ENCODE measurements around the gene MAGED2.
"Not testable (repeated sequence)": the region's sequence is repeated elsewhere in the genome, so short reads cannot be mapped to it uniquely, and the experiment has no call there.

The MAGED2 gene

DNA sequence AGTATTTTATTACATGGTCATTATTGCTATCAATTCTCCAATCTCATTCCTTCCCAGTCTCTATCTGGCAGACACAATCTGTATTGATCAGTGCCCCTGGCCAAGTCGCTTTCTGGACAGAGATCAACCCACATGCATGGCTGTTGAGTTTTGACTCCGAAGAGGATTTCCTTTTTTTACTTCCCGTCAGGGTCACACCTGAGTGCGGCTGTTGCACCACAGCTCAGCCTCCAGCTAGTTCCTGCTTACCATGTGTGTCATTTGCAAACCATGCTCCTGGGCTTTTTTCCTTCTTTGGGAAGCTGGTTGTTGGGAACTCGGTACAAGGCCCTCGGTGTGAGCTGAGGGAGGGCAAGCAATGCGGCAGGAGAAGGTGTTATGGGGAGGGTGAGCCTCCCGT, 11.7 kb downstream of the MAGED2 start:
- no peak for DNase-seq

DNA sequence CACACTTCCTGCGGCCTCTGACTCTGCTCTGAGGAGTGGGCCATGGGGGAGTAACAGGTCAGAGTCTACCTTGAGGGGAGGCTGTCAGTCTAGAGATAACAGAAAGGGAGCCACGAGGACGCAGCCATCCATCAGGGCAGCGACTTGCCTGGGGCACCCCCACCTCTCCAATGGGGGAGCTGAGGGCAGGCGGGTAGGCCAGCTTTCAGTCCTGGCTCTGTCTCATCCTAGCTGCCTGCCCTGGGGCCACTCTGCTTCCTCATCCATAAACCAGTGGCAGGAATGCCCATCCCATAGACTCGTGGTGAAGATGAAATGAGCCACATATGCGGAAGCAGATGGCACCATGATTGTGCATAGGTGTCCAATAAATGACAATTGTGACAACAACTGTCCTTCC, 13.2 kb downstream of the MAGED2 start:
- no peak for DNase-seq

DNA sequence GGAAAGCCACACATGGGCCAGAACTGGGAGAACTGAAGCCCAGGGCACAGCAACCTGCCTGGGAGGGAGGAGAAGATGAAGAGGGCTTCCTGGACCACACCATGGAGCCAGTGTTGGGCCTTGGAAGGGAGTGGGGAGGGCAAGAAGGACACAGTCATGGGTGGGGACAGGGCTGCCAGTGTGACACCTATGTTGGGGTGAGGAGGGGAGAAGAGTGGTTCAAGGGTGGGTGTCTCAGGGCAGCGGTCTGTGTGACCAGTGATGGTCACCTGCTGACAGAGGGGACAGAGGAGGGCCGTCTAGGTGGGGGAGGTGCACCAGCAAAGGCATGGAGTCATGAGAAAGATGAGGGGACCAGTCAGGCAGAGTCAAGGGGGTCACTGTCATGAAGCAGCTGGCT, 13.8 kb downstream of the MAGED2 start:
- DNase-seq = no peak

DNA sequence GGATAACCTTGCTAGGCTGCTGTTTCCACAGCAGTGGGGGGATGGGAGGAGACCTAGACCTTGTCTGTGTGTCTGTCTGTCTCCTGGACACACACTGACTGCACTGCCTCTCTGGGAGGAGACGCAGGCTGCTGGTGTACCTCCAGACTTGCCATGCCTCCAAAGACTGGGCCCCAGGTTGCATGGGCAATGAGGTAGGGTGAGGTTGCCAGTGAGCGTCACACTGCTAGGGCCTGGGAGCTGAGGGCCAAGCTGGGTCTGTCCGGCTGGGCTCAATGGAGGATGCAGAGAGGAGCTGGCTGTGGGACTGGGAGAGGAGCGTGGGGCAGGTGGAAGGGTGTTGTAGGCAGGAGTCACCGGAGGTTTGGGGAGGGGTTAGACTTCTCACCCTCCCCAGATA, 16.6 kb downstream of the MAGED2 start:
- no peak for DNase-seq

DNA sequence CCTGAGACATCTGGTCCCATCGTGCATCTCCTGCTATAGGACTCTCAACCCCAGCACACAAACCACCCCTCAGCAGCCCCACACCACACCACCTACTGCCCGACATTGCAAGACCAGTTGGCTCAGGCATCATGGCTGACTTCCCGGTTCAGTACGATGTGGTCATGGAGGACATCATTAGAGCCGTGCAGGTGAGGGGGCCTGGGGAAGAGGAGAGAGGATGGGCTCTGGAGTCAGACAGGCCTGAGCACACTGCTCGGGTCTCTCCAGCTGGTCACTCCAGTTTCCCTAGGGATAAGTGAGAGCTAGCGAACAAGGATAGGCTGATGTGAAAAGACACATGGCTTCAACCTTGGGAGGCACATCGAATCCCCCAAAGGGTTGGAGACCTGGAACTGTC, 17.2 kb downstream of the MAGED2 start:
- DNase-seq = no peak

DNA sequence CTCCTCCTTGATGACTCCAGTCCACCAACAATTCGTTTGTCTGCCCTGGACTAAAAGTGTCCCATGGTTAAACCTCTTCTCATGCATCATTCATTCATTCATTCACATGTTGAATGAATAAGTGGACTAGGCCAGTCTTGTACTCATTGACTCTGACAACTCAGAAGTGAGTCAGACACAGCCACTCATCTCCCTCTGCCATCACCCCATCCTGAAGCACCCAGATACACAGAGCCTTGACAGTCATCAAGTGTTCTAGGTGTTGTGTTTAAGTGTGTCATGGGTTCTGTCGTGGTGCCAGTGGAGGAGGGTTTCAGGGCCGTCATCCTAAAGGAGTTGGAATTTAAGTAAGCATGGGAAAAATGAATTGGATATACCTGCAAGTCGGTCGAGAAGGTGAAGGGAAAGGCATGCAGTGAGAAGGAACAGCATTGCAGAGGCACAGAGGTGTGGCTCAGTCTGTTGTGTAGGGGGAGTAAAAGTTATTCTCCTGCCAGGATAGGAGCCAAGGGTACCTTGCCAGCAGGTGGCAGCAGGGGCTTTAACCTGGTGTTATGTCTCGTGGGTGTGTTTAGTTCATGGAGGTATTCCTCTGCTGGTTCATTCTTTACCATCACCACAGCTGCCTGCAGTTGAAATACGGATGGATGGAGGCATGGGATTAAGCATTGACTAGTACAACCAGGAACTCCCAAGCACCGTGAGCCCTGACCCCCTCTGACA, 18.3 kb downstream of the MAGED2 start:
- DNase-seq = no peak

DNA sequence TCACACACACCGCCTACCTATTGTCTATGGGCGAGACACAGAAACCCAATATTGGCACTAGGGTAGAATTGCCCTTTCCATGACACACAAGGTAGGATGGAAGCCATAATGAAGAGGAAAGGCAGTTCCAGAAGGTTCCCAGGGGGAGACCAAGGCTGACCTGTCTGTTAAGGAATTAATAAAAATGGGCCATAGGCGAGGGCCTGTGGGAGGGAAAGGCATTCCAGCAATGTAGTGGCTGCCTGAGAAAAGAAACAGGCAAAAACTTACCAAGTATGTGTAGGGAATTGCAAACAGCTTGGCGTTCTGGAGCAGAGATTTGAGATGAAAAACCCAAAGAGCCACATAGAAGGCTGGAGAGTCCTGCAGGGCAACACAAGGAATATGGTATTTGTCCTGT, 19.1 kb downstream of the MAGED2 start:
- DNase-seq = no peak

DNA sequence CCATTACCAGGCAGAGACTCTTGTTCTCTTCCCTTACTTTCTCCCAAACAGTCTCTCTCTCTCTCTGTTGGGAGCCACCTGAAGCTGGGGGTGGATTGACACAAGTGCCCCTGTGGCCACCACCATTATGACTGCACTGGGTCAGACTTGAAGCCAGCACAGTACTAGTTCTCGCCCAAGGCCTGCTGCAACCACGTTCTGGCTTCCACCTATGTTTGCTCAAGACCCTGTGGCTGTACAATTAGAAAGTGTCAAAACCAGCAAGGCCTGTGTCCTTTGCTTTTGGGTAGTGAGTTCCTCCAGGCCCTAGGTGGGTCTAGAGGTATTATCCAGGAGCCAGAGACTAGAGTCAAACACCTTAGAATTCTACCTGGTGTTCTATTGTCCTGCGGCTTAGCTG, 31.0 kb downstream of the MAGED2 start:
- no peak for DNase-seq

DNA sequence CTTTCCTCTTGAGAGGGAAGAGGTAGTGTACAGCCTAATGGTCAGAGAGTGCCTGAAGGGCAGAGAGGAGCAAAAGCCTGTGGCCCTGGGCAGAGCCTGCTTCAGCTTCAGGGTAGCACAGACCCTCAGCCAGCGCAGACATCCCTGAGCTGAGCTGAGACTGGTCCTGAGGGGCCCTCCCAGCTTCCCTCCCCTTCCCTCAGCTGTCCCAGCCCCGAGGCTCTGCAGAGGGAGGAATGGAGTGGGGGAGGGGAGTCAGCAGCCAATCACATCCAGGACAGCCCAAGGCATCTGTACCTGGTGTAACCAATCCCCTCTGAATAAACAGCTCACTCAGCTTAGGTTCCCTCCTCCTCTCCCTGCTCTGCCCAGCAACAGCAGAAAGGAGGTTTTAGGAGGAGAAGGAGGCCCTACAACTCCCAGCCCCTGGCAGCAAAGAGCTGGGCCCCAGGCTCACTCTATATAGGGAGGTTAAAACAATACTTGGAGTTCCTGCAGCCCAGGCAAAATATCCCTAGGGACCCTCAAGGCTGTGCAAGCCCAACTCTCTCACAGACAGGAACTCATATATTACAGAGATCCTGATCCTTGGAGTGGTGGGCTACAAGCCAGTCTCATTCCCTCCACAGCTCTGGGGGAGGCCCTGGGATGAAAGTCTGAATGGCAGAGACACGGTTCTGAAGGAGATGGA, 33.8 kb downstream of the MAGED2 start:
- not testable (repeated sequence) for DNase-seq

DNA sequence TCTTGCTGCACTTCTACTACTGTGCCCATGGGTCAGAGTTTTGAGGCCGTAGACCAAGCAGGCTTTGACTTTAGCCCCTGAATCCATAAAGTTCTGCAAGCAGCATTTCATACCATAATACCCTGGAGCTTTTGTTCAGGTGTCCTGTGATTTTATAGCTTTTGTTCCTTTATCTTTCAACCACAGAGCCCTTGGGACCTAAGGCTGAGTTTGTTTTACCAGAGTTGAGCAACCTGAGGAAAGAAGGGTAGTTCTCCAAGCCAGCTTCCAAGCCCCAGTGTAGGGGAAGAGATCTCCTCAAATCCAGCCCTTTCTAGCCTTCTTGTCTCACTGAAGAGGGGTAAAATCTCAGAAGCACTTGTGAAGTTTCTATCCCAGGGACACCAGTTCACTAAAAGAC, 35.1 kb downstream of the MAGED2 start:
- no peak for DNase-seq

DNA sequence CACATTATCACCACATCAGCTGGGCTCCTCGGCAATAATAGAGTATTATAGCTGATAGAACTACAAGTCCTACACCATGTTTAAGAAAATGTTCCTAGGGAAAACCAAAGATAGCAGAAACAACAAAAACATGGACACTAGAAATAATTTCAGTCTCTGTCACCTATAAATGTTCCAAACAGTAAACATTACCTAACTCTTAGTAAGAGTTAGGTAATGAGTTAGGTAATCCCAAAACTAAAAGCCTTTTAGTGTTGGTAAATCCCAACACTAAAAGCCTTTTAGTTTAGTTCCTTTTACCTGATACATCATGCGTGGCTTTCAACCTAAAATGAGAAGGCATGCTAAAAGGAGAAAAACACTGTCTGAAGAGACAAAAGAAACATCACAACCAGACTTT, 35.5 kb downstream of the MAGED2 start:
- DNase-seq = no peak

DNA sequence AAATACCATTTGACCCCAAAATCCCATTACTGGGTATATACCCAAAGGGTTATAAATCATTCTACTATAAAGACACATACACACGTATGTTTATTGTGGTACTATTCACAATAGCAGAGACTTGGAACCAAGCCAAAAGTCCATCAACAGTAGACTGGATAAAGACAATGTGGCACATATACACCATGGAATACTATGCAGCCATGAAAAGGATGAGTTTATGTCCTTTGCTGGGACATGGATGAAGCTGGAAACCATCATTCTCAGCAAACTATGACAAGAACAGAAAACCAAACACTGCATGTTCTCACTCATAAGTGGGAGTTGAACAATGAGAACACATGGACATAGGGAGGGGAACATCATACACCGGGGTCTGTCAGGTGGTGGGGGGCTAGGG, 40.2 kb downstream of the MAGED2 start:
- DNase-seq = not testable (repeated sequence)

DNA sequence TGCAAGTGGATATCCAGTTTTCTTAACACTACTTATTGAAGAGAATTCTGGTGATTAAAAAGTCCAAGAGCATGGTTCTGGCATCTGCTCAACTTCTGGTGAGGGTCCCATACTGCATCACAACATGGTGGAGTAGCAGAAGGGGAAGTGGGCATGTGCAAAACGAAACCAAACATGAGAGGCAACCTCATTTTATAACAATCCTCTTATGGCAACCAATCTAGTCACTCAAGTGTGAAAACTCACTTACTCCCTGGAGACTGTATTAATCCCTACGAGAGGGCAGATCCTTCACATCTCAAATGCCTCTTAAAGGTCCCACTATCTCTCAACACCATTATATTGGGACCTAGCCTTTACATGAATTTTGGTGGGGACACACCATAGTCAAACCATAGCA, 57.7 kb downstream of the MAGED2 start:
- no peak for DNase-seq

Data from NCI-H1105 treated with DMSO at 0.1 percent for 48 hours (cell line).